Right kidney (tissue), 1 donor: ENCODE results near the gene NES.
A peak's percentile ranks its signal among the peaks of the same experiment; 100 is the strongest.

ENCODE experiments used
- DNase-seq: peaks from one replicate; pipeline ENCODE4 v3.0.0-alpha.2; 2016

The NES gene

GRCh38 chr1:156666862-156667609, 10.2 kb downstream of the NES start:
- DNase-seq = no peak

DNA sequence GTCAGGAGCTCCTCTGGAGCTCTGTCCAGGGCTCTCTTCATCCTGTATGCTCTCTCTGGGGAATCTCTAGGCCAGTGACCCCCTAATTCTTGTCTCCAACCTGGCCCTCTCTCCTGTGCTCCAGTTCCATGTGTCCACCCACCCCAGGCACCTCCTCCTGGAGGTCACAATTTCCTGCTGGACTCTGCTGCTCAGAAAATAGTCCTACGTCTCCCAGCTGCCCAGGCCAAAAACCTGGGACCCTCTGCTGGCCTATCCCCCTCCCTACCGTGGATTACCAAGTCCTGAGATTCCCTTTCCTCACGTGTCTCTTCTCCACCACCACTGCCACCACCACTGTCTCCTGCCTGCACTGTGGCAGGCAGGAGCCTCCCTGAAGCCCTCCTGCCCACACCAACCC, 11.7 kb downstream of the NES start:
- DNase-seq = no peak

DNA sequence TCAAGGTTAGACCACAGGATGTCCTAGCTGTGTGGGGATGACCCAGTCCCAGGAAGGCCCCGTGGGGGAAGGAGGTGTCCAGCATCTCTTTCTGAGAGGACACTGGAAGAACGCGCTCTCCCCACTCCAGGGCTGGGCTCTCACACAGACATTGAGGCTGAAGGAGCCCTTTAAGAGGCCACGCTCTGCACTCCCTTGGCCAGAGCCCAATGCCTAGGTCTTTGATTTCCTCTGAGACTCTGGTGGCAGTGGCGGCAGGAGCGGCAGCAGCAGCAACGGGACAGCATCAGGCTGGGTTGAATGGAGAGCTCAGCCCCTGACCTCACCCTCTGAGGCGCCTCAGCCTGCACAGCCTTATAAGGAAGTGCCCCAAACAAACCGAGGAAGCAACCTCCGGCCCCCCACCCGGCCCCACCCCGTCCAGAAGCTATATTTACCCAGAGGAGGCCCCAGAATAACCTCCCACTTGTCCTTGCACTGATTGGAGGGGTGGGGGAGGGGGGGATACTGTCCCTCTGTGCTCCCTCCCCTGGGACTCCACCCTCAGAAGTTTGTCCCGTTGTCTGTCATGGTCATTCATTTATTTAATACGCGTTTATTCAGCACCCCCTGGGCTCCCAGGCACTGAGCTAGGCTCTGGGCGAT, 12.3 kb downstream of the NES start:
- peak; percentile 55 for DNase-seq

DNA sequence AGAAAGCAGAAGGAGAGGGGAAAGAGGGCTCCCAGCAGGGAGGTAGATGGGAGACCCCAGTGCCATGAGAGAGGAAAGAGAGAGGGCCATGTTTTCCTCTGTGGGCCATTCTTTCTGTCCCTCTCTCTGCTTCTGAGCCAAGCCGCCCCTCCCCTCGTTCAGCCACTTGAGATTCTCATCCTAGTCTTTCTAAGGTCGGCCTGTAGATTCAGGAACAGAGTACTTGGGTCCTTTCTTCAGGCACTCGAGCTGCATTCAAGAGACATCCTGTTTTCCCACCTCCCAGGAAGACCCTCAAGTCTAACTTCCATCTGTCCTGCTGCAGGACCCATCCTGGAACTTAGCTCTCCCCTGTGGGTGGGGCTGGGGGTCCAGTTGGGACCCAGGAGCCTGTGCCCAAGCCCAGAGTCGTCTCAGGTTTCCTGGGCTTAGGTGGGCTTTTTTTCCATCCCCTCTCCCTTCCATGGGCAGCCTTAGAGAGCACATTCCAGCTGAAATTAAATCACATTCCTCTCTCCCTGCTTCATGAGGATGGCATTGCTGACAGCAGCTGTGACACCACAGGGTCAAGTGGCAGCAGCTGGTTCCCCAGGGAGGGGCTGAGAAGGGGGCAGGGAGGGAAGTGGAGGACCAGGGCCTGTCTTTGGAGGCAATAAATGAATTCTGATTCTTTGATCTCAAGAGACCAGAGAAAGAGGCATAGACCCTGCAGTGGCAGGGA, 13.0 kb downstream of the NES start:
- DNase-seq = peak; percentile 29

DNA sequence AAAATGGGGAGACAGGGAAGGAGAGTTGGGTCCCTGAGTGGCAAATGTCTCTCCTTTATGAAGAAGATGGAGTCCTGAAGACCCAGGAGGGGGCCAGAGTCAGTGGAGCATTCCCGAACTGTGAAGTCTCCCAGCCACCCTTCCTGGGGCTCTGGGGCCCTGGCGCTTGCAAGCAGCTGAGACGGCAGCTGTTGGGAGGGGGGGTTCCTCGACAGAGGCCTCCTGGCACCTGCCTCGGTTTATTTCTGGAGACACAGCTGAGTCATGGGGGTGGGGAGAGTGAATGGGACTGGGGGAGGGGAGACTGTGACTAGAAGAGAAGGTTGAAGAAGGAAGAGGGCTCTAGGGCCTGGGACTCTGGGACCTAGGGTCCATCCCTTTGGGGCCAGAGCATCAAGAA, 14.0 kb downstream of the NES start:
- DNase-seq = no peak

DNA sequence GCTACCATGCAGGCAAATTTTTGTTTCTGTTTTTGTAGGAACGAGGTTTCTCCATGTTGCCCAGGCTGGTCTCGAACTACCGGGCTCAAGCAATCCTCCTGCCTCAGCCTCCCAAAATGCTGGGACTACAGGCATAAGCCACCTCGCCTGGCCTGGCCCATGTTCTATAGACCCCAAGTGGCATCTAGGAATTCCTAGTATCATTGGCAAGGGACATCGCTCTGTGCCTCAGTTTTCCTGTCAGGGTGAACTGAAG, 14.5 kb downstream of the NES start:
- DNase-seq = no peak

DNA sequence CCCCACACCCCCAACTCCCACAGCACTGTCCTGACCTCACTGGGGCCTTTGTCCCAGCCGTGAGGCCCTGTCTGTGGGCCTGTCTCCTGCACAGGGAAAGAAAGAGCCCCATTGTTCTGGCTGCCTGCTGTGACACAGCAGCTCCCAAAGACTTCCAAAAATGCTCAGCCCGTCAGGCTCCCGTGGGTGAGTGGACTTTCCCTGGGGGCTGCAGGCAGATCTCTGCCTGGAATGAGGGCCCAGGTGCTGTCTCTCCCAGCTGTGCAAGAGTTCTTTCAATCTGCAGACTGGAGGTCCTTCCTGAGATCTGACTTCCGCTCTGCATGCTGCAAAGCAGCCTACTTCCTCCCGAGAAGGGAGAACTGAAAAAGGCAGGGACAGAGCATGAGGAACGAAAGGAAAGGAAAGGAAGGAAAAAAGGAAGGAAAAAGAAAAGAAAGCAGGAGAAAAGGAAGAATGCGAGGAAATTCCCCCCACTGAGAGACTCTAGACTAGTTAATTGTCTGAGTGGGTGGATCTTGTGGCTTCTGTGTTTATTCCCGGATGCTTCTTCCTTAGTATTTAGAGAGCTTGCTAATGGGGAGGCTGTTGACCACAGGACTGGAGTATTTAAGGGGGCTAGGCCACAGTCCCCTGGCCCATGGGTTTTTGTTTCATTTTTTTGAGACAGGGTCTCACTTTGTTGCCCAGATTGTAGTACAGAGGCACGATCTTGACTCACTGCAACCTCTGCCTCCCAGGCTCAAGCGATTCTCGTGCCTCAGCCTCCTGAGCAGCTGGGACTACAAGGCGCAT, 15.0 kb downstream of the NES start:
- no peak for DNase-seq

DNA sequence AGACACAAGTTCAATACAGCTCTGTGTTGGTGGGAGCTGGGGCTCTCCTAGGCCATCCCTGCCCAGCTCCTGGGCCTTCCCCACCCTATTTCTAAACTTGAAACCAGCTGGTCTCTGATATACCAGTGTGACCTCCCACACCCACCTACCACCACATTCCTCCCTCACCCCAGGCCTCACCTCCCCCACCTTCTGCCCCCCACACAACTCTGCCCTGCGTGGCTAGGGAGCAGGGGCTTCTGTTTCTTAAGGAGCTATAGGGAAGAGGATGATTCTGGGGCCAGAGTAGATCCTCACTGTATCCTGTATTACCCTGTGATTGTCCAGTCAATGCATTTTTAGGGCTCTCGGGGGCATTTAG, 16.5 kb downstream of the NES start:
- DNase-seq = no peak

- peak; percentile 81 for DNase-seq
Observed at GRCh38 chr1:156659988-156660751, 17.0 kb downstream of the NES start.

DNA sequence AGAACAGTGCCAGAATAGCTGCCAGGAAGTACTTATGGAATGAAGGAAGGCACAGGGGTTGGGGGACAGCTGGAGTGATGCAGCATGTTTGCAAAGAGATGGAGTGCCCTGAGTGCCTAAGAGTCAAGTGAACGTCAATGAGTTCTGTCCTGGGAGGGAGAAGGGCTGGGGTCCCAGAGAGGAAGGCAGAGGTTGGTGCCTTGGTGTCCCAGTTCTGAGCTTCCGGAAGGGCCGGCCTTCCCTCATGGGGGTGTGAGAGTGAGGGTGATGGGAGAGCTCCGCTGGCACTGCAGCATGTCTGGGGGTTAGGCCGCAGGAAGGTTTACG, 17.6 kb downstream of the NES start:
- no peak for DNase-seq

GRCh38 chr1:156658945-156659574, 18.1 kb downstream of the NES start:
- no peak for DNase-seq

GRCh38 chr1:156658496-156658895, 18.7 kb downstream of the NES start:
- no peak for DNase-seq

DNA sequence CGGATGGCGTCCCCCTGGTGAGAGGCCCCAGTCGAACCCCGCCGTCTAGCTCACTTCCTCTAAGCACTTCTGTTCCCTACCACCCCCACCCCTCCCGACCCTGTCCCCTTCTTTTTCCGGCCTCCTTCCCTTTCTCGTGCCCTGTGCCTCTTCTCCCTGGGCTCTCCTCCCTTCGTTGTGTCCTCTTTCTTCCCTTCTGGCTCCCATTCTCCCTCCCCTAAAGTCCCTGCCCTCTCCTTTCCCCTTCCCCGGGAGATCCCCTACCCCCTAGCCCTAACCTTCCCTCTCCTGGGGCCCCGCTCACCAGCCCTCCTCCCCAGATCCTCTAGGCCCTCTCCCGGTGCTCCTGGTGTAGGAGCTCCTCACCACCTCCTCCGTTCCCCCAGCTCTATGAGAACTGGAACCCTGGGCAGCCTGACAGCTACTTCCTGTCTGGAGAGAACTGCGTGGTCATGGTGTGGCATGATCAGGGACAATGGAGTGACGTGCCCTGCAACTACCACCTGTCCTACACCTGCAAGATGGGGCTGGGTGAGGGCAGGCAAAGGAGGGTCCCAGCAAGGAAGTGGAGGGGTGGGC, 19.4 kb downstream of the NES start:
- DNase-seq = peak; percentile 53

DNA sequence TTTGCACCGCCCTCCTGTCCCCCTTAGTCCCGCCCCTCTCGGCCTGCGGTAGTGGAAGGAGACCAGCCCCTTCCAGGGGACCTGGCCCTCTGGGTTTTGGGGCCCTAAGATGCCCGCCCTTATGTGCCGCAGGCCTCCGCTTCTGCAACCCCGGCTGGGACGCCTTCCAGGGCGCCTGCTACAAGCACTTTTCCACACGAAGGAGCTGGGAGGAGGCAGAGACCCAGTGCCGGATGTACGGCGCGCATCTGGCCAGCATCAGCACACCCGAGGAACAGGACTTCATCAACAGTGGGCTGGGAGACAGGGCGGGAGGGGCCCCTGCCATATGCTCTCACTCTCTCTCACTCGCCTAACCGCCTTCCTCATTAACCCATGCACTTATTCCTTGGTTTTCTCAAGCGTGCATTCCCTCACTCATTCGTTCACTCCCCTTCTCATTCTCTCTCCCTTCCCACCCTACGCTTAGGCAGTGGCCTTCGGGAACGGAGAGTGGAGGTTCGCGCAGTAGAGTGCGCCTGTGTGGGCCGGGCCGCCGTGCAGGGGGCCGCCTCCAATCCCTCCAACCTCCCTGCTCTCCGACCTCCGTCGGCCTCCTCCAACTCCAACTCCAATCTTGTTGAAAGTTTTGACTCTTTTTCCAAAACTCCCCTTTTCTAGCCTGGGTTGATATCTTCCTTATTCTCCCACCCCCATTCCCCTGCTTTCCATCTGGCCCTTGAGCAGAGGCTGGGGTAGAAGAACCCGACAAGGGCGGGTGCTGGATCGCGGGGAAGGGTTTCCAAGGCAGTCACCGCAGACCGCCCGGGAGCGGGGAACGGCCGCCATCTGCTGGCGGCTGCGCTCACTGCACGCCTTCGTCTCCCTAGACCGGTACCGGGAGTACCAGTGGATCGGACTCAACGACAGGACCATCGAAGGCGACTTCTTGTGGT, 20.1 kb downstream of the NES start:
- peak; percentile 78 for DNase-seq

GRCh38 chr1:156655904-156656516, 21.2 kb downstream of the NES start:
- DNase-seq = no peak

- DNase-seq = no peak
Observed at GRCh38 chr1:156655151-156655903, 21.9 kb downstream of the NES start.

GRCh38 chr1:156654700-156655099, 22.5 kb downstream of the NES start:
- DNase-seq = no peak

DNA sequence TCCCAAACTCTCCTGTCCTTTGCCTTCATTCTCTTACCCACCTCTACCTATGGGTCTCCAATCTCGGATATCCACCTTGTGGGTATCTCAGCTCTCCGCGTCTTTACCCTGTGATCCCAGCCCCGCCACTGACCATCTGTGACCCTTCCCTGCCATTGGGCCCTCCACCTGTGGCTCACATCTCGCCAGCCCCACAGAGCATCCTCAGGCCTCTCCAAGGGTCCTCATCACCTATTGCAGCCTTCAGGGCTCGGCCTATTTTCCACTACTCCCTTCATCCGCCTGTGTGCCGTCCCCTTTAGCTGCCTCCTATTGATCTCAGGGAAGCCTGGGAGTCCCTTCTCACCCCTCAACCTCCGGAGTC, 24.2 kb downstream of the NES start:
- no peak for DNase-seq
